Kasumi-1 (cell line): ENCODE data around the gene CCDC78.

ENCODE experiments used
- DNase-seq, 2 experiments: peaks; one replicate each; lab custom pipeline; 2025; lab: John Stamatoyannopoulos, UW

Gene CCDC78

DNA sequence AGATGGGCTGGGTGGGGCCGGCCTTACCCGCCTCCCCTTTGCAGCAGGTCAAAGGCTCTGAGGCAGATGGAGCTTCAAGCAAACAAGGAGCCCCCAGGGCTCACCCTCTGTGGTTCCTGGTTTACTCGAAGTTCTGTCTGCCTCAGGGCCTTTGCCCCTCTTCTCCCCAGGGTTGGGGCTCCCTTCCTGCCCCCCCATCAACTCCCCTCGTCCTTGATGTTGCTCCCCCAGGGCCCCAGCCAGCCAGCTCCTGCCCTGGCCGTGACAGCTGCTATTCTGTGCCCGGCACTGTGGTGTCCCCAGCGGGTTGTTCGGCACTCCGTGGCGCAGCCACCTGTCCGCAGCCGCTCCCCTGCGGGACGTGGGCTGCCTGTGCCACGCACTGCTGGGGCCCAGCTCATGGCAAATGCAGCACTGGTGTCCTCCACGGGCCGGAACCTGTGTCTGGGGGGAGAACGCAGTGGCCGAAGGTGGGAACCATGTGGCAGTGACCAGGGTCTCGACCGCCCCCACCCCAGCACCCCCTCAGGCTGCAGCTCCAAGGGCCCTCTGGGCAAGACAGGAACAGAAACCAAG is 15.7 kb downstream of the CCDC78 start:
- no peak for DNase-seq

DNA sequence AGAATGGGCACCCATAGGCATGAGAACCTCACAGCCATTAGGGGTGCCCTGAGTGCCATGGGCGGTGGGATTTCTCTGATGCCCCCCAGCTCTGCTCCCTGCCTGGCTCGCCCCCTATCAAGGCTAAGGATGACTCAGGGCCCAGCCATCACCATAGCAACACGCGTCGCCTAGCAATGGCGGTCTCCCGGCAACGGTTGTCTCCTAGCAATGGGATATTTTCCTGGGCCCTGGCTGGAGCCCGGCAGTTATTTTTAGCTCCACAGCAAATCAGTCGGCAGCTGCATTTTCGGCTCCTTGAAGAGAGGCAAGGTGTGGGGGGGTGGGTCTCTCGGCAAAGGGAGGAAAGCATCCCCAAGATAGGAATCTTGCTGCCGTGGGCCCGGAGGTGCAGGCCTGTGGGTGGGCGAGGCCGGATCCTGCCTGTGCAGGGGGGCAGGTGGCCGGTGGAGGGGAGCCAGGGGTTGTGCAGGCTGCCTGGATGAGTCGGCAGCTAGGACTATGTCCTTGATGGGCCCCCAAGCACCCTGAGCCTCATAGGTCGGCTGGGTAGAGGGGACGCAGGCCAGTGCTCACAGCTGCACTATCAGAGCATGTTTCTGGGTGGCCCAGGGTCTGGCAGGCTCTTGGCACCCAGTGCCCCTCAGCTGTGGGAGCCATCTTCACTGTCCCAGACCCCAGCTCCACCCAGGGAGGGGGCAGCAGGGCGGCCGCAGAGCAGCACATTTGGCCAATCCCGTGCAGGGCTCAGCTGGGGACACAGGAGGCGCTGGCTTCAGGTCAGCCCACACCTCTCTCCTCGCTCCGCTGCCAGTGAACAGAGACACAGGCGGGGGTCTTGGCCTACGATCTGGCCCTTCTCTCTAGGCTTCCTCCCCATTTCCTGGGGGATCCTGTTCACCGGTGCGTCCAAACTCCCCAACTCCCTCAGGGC is 16.4 kb downstream of the CCDC78 start:
- no peak for DNase-seq

DNA sequence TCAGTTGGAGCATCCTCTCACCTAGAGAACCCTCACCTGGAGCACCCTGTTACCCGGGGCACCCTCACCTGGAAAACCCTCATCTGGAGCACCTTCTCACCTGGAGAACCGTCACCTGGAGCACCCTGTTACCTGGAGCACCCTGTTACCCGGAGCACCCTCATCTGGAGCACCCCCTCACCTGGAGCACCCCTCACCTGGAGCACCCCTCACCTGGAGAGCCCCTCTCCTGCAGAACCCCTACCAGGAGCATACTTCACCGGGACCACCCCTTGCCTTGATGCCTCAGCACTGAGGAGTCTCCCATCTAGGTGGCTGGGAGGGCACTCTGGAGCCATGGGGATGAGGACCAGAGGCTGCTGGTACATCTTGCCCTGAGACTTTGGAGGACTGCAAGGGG is 17.3 kb downstream of the CCDC78 start:
- no peak for DNase-seq

DNA sequence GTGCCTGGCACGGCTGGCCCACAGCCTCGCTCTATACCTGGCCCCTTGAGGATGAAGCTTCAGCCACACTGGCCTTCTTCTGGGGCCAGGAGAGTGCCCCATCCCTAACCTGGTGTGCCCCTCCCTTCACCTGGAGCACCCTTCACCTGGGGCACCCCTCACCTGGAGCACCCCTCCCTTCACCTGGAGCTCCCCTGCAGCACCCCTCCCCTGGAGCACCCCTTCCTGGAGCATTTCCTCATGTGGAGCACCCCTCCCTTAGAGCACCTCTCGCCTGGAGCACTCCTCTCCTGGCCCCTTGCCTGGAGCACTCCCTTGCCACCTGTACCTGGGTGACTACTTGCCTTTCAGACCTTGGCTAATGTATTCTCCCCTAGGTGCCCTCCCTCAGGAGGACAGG is 18.2 kb downstream of the CCDC78 start:
- DNase-seq = no peak

DNA sequence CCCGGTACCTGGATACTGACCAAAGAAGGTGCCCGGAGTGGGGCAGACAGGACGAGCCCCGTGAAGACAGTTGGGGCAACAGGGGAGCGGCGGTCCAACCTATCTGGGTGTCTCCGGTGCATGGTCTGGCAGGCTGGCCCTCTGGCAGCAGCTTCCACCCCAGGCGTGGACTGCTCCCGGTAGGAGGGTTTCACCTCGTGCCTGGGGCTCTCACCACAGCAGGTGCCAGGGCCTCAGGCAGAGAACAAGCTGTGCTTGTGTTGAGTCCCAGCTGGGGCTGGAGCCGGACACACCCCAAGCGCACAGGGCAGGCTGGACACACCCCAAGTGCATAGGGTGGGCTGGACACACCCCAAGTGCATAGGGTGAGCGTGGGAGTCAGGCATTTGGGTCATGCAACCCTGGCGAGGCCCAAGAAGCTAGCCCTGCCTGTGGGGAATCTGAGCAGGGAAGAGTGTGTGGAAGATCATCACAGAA is 19.1 kb downstream of the CCDC78 start:
- no peak for DNase-seq

DNA sequence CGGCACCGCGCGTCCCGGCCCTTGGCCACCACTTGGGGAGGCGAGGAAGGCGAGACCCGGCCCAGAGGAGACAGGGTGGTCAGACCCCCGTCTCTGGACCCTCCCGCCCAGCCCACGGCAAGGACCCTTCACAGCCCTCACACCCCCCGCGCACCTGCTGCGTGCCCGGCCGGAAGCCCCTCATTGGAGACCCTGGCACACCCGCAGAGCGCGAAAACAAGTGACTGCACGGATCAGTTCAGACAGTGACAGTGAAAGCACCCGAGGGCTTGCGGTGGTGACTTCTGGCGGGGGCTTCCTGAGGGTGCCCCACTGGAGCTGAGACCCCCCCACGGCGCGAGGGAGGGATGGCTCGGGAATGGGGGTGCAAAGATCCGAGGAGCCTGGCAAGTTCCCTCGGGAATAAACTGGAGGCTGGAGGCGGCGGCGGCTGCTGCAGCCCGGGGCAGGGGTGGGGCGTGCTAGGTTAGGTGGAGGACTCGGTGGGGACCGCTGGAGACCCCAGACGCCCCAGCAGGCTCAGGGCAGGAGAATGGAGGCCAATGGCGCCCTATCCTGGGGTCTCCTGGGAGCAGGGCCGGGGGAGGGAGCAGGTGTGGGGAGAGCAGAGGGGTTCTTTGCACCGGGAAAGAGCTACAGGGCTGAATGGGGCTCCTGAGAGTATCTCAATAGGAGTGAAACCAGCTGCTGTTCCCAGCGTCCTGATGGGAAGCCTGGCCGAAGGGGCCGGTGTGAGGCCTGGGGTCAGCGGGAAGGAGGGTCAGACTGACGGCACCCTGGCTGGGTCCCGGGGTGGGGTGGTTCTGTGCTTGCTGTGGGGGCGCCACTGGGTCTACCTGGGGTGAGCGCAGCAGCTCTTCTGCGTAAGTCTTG is 19.8 kb downstream of the CCDC78 start:
- DNase-seq = peak; percentile 20 to 25

DNA sequence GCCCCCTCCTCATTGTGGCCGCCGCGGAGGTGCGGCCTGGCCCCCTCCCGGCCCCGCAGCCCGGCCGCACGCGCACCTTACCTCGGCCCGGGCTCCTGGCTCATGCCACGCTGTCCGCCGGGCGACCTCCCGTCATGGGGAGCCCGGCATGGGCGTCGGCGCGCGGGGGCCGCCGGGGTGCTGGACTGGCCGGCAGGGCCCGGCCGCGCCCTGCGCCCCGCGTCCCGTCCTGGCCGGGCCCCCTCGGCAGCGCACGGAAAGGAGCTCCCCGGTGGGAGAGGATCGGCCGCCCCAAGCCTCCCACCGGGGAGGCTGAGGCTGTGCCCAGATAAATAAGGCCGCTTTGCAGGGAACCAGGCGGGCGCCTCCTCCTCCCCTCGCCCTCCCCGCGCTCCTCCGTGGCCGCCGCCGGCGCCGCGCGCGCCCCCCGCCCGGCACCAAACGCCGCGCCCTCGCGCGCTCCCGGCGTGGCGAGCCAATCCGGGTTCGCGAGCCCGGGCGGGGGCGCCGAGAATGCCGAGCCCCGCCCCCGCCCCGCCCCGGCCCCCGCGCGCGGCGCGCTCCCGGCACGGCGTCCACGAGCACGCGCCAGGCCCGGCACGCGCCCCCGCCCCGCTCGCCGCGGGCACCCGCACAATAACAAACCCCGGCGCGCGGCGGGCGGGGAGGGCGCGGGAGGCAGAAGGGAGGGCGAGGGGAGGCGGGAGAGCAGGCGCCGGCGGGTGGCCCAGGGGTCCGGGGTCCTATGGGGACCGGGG is 20.6 kb downstream of the CCDC78 start, which contains the start of gene FBXL16:
Gene FBXL16, minus strand, starts transcription at position 371 of the 758 bp plus-strand sequence. CDS start 8,396 bp downstream, outside the sequence.
- no peak for DNase-seq

DNA sequence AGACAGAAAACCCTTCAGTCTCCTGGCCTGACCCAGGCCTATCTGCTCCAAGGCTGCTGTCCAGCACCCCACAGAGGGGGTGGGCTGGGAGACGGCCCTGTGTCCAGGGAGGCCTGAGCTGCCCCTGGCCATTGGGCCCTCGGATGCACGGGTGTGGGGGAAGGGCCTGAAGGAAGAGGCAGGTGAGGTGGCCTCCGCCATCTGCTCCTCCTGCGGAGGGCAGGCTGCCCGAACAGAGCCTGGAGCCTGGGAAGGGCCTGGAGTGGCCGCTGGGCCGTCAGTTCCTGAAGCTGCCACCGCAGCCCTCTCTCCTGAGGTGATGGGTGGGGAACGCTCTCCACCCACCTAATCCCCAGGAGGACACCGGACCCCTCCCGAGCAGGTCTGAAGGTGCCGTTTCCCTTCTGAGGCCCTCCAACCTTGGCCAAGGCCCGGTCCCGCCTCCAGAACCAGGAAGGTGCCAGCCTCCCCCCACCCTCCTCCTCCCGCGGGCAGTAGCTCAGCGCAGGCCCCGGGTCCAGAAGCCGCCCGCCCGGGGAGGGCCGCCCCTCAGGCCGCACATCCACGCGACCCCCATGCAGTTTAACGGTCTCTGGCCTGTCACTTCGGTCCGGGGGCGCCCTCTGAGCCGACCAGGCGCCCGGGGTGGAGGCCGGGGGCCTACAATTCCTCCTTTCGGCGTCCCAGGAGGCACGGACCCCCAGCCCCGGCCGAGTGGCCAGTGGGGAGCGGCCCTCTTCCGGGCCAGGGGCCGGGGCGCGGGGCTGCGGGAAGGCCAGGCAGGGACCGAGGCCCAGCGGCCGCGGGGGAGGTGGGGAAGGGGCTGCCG is 21.5 kb downstream of the CCDC78 start:
- DNase-seq = no peak

DNA sequence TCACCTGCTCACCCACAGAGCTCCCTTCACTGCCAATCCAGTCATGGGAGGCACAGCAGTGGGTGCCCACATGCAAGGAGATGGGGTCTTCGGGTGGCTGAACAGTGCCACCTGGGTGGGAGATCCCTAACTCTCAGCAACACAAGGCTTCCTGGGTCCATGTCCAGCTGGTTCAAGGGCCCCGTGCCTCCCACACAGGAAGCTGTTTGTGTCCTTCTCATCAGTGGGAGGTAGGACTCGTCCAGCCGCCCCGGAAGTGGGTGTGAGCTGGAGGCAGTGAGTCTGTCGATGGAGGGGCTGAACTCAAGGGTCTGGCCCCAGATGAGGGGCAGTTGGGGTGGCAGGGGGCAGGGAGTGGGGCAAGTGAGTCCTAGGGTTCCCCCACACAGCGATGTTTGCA is 22.2 kb downstream of the CCDC78 start:
- DNase-seq = no peak

DNA sequence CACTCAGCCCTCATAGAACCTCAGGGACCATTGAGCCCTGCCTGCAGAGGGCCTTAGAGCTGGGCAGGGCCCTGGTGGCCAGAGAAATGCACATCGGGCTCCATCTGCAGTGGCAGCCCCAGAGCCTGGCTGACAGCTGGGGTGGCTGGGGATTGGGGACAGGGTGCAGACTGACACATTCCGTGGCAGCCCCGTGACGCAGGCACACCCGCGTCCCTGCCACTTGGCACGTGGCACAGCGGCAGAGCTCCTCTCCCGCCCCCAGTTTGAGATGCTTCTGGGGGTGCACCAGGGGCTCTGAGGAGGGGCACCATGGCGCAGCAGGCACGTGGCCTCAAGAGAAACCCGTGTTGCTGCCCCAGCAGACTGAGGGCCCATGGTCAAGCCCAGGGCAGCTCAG is 22.8 kb downstream of the CCDC78 start:
- DNase-seq = no peak

DNA sequence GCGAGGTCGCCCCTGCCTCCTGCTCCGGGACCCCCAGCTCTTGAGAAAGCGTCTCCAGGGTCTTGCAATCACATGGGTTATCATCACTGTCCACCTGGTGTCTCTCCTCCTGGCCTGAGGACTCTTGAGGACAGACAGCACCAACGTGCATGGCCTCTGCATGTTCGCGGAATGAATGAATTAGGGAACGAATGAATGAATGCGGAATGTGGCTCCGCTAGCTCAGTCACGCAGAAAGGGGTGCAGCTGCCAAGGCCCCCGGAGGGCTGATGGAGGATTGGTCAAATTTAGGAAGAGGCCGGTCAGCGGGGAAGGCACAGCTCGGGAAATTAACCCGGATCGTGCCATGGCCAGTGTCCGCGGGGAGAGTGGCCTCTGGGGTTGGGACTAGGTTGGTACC is 23.9 kb downstream of the CCDC78 start:
- no peak for DNase-seq

DNA sequence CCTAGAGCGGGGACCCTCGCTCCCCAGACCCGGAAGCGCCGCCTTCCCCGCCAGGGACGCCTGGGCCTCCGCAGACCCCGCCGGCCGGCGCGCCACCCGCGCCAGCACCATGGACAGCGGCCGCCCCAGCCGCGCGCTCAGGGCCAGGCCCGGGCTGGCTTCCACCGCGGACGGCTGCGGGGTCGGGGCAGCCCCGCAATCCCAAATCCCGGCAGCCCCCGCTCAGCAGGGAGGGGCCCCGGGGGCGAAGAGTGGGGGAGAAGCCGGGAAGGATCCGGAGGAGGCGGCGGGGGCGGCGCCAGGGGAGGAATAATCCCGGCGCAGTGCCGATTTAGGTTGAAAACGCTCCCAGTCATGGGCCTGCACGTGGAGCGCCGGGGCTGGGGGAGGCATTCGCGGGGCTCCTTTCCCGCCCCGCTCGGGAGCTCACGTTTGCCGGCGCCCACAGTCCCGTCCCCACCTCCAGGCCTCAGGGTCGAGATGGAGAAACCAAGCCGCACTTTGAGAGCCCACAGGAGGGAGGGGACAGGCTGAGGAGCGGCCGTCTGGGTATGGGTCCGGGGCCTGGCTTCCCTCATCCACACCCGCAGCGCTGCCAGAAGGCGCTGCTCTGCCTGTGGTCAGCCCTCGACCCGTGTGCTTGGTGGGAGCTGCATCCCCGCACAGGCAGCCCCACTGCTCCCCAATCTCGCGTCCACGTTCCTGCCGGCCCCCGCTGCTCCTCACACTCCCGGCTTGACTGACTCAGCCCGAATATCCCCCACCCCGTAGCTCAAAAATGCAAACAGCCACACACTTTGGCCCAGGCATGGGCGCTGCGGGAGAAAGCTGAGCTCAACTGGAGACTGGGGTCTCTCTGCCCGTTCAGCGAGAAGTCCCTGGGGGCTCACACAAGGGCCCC is 25.3 kb downstream of the CCDC78 start:
- no peak for DNase-seq

DNA sequence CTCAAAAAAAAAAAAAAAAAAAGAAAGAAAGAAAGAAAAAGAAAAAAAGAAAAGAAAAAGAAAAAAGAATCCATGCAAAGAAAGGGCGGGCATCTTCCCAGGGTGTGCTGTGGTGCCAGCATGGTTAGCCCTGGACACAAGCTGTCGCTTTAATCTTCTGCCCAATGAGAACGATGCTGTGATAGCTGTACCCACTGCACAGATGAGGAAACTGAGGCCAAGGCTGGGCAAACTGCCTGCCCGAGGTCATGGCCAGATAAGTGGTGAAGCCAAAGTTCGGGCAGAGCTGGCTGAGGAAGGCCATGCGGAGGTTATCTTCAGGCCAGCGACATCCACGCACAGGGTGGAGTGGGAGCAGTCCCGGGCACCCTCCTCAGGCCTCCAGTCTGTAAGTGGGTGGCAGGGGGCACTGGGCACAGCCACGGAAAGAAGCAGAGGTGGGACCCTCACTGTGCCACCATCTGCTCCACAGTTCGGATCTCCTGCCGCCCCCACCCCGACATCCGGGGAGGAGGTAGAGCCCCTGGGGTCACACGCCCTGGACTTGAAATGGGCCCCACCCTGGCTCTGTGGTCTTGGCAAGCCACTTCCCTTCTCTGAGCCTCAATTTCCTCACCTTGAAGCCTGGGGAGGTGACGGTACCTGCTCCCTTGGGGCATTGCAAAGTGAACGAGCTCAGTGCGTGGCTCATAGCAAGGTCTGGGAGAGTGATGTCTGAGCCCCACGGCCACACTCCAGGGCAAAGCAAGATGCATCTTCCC is 27.2 kb downstream of the CCDC78 start:
- no peak for DNase-seq

DNA sequence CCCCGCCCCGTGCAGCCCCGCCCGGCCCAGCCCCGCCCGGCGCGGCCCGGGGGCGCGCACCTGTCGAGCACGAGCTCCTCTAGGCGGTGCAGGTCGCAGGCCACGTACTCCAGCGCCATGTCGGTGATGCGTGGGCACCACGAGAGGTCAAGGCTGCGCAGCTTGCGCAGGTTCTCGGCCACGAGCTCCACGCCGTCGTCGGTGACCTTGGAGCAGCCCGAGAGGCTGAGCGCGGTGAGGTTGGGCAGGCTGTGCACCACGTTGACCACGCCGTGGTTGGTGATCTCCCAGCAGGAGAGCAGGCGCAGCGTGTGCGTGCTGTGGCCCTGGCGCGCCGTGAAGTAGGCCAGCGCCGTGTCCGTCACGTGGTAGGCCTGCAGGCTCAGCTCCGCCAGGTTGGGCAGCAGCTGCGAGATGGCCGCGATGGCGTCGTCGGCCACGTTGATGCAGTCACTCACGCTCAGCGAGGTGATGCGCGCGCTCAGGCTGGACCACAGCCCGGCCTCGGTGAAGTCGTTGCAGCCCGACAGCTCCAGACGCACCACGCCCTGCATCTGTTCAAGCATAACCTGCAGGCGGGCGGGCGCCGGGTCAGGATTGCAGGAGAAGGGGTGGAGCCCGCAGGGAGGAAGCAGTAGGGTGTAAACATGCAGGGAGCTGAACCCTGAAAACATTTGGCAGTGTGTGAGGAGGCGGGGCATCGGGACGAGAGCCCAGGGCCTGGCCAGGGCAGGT is 30.7 kb downstream of the CCDC78 start:
- no peak for DNase-seq

DNA sequence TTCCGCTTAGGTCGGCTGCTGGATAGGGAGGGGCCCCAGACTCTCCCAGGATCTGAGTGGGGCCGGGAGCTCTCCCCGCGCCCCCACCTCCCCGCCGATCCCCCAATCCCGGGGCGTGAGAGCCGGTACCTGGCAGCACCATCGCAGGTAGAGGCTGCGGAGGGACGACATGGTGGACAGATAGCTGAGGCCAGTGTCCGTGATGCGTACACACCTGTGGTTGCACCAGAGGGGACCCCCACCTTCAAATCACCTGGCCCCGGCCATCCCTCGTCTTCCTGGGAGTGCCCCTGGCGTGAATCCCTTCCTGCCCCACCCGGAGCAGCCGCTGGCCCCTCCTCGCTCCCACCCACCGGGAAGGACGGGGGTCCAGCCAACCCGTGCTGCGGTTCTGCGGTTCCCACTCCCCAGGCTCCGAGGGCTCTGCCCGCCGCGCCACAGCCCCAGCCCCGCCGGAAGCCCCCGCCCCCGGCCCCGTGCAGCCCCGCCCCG is 31.3 kb downstream of the CCDC78 start:
- no peak for DNase-seq

DNA sequence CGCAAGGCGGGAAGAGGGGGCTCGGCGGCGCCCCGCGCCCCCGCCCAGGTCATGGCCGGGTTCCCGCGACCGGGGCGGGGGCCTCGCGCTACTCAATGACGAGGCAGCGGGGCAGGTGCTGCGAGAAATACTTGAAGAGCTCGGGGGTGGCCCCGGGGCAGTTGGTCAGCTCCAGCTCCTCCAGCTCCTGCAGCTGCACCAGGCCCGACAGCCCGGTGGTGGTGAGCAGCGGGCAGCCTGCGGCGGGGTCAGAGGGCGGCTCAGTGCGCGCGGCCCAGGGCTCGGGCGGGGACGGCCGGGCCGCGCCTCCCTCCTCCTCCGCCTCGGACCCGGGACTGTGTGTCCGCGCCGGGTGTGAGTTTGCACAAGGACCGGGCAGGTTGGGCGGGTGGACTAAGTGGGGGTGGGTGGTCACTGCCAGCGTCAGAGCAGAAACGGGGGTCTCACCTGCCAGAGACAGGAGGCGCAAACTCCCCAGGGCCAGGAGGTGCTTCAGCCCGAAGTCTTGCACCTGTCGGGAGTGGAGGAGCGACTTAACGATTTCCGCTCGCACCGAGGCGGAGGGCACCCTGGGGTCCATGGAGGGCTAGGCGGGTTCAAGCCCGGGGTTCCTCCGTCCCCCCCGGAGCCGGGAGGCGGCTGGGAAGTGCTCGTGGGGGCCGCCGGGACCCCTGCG is 31.9 kb downstream of the CCDC78 start:
- no peak for DNase-seq

DNA sequence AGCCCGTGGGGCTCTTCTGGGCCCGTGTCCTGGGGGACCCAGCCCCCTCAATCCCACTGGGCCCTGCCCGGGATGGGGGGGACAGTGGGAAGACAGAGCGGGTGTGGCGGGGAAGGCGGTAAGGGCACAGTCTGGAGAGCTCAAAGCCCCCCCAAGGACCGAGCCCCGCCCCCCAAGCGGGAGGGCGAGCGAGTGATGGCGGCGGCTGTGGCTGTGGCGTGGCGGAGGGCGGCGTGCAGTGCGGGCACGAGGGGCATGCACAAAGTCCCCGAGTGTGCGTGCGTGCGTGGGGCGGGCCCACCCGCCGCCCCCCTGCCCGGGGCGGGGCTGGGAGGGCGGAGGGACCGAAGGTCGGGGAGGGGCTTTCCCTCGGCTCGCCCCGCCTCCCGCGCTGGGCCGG is 32.5 kb downstream of the CCDC78 start:
- DNase-seq = no peak
